H9 (cell line): ENCODE data around the gene ZMYND12. TPM values are rescaled to one million over a fixed set of nuclear protein-coding genes. Genes with fewer than 3 reads are reported as not detected.

ENCODE experiments used
- DNase-seq: peaks from one replicate; pipeline ENCODE4 v3.0.0-alpha.2; 2017
- H2AFZ ChIP-seq: one replicate; pipeline ENCODE4 v1.6.1; 2013; ENCODE audit warnings: mild to moderate bottlenecking, low read length, control low read depth, moderate library complexity
- H2AK5ac ChIP-seq: 2 replicates; pipeline ENCODE4 v1.6.1; 2013; ENCODE audit warnings: low read length, control low read depth, mixed read lengths; ENCODE audit not compliant: insufficient read length
- H2BK120ac ChIP-seq: one replicate; pipeline ENCODE4 v1.6.1; 2013; ENCODE audit warnings: low read depth, mild to moderate bottlenecking, low read length, control low read depth, inconsistent platforms; ENCODE audit not compliant: poor library complexity, severe bottlenecking
- H2BK12ac ChIP-seq: 2 replicates; pipeline ENCODE4 v1.6.1; 2013; ENCODE audit warnings: low read length, control low read depth, mixed read lengths, low read depth; ENCODE audit not compliant: insufficient read length
- H2BK15ac ChIP-seq: 2 replicates; pipeline ENCODE4 v1.6.1; 2013; ENCODE audit warnings: low read depth, low read length, control low read depth
- H2BK20ac ChIP-seq: one replicate; pipeline ENCODE4 v1.6.1; 2013; ENCODE audit warnings: low read depth, mild to moderate bottlenecking, low read length, control low read depth, inconsistent platforms; ENCODE audit not compliant: poor library complexity, severe bottlenecking
- H2BK5ac ChIP-seq: 2 replicates; pipeline ENCODE4 v1.6.1; 2013; ENCODE audit warnings: low read length, control low read depth, mixed read lengths; ENCODE audit not compliant: insufficient read length
- H3K14ac ChIP-seq: 2 replicates; pipeline ENCODE4 v1.6.1; 2013; ENCODE audit warnings: low read length, control low read depth; ENCODE audit not compliant: insufficient read depth
- H3K18ac ChIP-seq: 2 replicates; pipeline ENCODE4 v1.6.1; 2013; ENCODE audit warnings: low read depth, mild to moderate bottlenecking, mixed read lengths, low read length, control low read depth; ENCODE audit not compliant: insufficient read length
- H3K23ac ChIP-seq: 2 replicates; pipeline ENCODE4 v1.6.1; 2013; ENCODE audit warnings: low read length, control low read depth, mixed read lengths, low read depth; ENCODE audit not compliant: insufficient read length
- H3K23me2 ChIP-seq: 2 replicates; pipeline ENCODE4 v1.6.1; 2013; ENCODE audit warnings: low read depth, mild to moderate bottlenecking, mixed read lengths, low read length, control low read depth; ENCODE audit not compliant: insufficient read length, poor library complexity, severe bottlenecking
- H3K27ac ChIP-seq: 2 replicates; pipeline ENCODE4 v1.5.1; 2013; ENCODE audit warnings: low read length, control low read depth, mixed read lengths, low read depth; ENCODE audit not compliant: insufficient read length
- H3K27me3 ChIP-seq: 2 replicates; pipeline ENCODE4 v1.6.1; 2013; ENCODE audit warnings: low read length, control low read depth, inconsistent platforms; ENCODE audit not compliant: insufficient read depth
- H3K4ac ChIP-seq: 2 replicates; pipeline ENCODE4 v1.6.1; 2013; ENCODE audit warnings: low read depth, mild to moderate bottlenecking, control low read depth, inconsistent platforms, low read length, moderate library complexity
- H3K4me1 ChIP-seq: 2 replicates; pipeline ENCODE4 v1.6.1; 2013; ENCODE audit warnings: low read length, control low read depth, inconsistent platforms; ENCODE audit not compliant: insufficient read depth
- H3K4me2 ChIP-seq: 2 replicates; pipeline ENCODE4 v1.6.1; 2013; ENCODE audit warnings: low read length, control low read depth, mixed read lengths; ENCODE audit not compliant: insufficient read length, insufficient read depth
- H3K56ac ChIP-seq: 2 replicates; pipeline ENCODE4 v1.6.1; 2013; ENCODE audit warnings: low read depth, mild to moderate bottlenecking, mixed read lengths, low read length, control low read depth; ENCODE audit not compliant: insufficient read length
- H3K79me1 ChIP-seq: 2 replicates; pipeline ENCODE4 v1.6.1; 2013; ENCODE audit warnings: low read depth, mild to moderate bottlenecking, moderate library complexity, low read length, control low read depth, inconsistent platforms; ENCODE audit not compliant: insufficient read depth, poor library complexity, severe bottlenecking
- H3K79me2 ChIP-seq: 2 replicates; pipeline ENCODE4 v1.6.1; 2013; ENCODE audit warnings: low read length, control low read depth, inconsistent platforms; ENCODE audit not compliant: insufficient read depth
- H3K9ac ChIP-seq: 2 replicates; pipeline ENCODE4 v1.6.1; 2013; ENCODE audit warnings: low read length, control low read depth, mixed read lengths; ENCODE audit not compliant: insufficient read length; ENCODE audit errors: extremely low read depth
- H3K9me3 ChIP-seq: one replicate; pipeline ENCODE4 v1.6.1; 2013; ENCODE audit warnings: low read depth, low read length, inconsistent platforms; ENCODE audit not compliant: control insufficient read depth
- H3T11ph ChIP-seq: one replicate; pipeline ENCODE4 v1.6.1; 2013; ENCODE audit warnings: mild to moderate bottlenecking, low read length, control low read depth, inconsistent platforms
- H4K20me1 ChIP-seq: one replicate; pipeline ENCODE4 v1.6.1; 2013; ENCODE audit not compliant: control insufficient read depth, insufficient read length, insufficient read depth
- H4K5ac ChIP-seq: 2 replicates; pipeline ENCODE4 v1.6.1; 2013; ENCODE audit warnings: low read depth, mild to moderate bottlenecking, mixed read lengths, low read length, control low read depth; ENCODE audit not compliant: insufficient read length
- H4K8ac ChIP-seq: replicated peaks from 2 replicates; pipeline ENCODE4 v1.6.1; 2013; ENCODE audit warnings: low read length, control low read depth, mixed read lengths, low read depth; ENCODE audit not compliant: insufficient read length
- H4K91ac ChIP-seq: 2 replicates; pipeline ENCODE4 v1.6.1; 2013; ENCODE audit warnings: low read depth, mild to moderate bottlenecking, moderate library complexity, mixed read lengths, low read length, control low read depth; ENCODE audit not compliant: insufficient read length
- H3K27ac Mint-ChIP-seq, 3 experiments: 2 replicates in 2 of 3; 3 replicates in 1 of 3; pipeline ENCODE4 v1.8.0; 2020 to 2021; ENCODE audit warnings: mixed read lengths in 3 of 3, mild to moderate bottlenecking in 1 of 3, moderate library complexity in 1 of 3
- H3K27me3 Mint-ChIP-seq: 2 replicates; pipeline ENCODE4 v1.8.0; 2021; ENCODE audit warnings: low read depth, mild to moderate bottlenecking, moderate library complexity, mixed read lengths
- H3K36me3 Mint-ChIP-seq, 3 experiments: 2 replicates in 2 of 3; 3 replicates in 1 of 3; pipeline ENCODE4 v1.8.0; 2020 to 2021; ENCODE audit warnings: low read depth in 3 of 3, mixed read lengths in 3 of 3; ENCODE audit not compliant: insufficient read depth in 1 of 3
- H3K4me1 Mint-ChIP-seq, 2 experiments: 2 replicates each; pipeline ENCODE4 v1.8.0; 2020; ENCODE audit warnings: mixed read lengths in 2 of 2
- H3K4me3 Mint-ChIP-seq, 2 experiments: 2 replicates in 1 of 2; 3 replicates in 1 of 2; pipeline ENCODE4 v1.8.0; 2020 to 2021; ENCODE audit warnings: mild to moderate bottlenecking in 2 of 2, mixed read lengths in 2 of 2, moderate library complexity in 1 of 2
- H3K9me3 Mint-ChIP-seq, 2 experiments: 2 replicates in 1 of 2; 3 replicates in 1 of 2; pipeline ENCODE4 v1.8.0; 2020; ENCODE audit warnings: mild to moderate bottlenecking in 2 of 2, mixed read lengths in 2 of 2, moderate library complexity in 1 of 2
- WGBS: extraction: QIAGEN DNeasy Blood & Tissue Kit; methylation state at CpG from one replicate; pipeline ENCODE4 v1.1.7; 2013; ENCODE audit warnings: missing lambda C conversion rate, low lambda C conversion rate, mixed read lengths; ENCODE audit not compliant: insufficient read length; ENCODE audit errors: extremely low coverage; 5-methylcytosine and 5-hydroxymethylcytosine counted together
- total RNA-seq: library from RNA; stranded (reverse); gene quantifications from 2 replicates; pipeline ENCODE4 v1.2.1, GENCODE V29; 2021
- TF ChIP-seq, protein P1 (sequence below): fragments of 200-600 bp; sonication (generic); conservative IDR thresholded peaks from 3 replicates; pipeline ENCODE4 v1.8.0; 2021; ENCODE audit warnings: antibody characterized with exemption, mild to moderate bottlenecking

Gene ZMYND12
- total RNA-seq, 1 experiment from 2014 or later, result 0.42 TPM

DNA sequence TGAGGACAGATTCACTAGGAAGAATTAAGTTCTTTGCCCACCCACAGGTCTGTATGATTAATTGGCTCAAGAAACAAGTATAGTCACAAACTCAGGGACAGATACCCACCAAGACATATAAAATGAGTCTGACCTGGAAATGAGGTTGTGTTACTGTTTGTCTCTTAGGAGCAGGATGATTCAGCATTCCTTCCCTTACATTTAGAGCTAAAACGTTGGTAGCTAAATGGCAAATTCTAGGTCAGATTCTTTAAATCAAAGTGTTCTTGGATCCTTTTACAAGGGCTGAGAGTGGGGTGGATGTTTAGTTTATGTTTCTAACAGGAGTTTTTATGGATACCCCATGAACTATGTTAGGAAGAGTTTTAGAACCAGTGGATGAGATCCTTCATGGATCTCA is 70.5 kb downstream of the ZMYND12 start:
- Mint-ChIP-seq H3K27ac (no peak overlapping the region), H3K36me3 (no peaks in the 10 kb centered on the region), H3K27me3 (peaks cover 20% of the 10 kb centered on the region), H3K9me3 (no peaks in the 10 kb centered on the region), H3K4me3 (no peak overlapping the region), H3K4me1 (peaks cover 8% of the 10 kb centered on the region in 2 experiments)
- Histone ChIP-seq H3K14ac (no peak overlapping the region), H4K8ac (no peak overlapping the region), H3K4ac (no peak overlapping the region), H3K9me3 (no peaks in the 10 kb centered on the region), H3K4me2 (no peak overlapping the region), H3K56ac (no peak overlapping the region), H3K23ac (no peak overlapping the region), H2BK20ac (no peak overlapping the region), H4K5ac (no peak overlapping the region), H2AFZ (no peak overlapping the region), H3K79me1 (no peaks in the 10 kb centered on the region), H3K23me2 (no peaks in the 10 kb centered on the region), H2BK15ac (no peak overlapping the region), H3K27me3 (peaks cover 2% of the 10 kb centered on the region; the same call in 1 of the 2 replicates), H4K20me1 (no peaks in the 10 kb centered on the region), H2AK5ac (no peak overlapping the region), H3K79me2 (no peaks in the 10 kb centered on the region), H3K9ac (no peak overlapping the region), H2BK120ac (no peak overlapping the region), H2BK12ac (no peak overlapping the region), H3K27ac (no peak overlapping the region), H3T11ph (no peak overlapping the region), H4K91ac (no peak overlapping the region), H2BK5ac (no peak overlapping the region), H3K18ac (no peak overlapping the region), H3K4me1 (no peaks in the 10 kb centered on the region)
- DNase-seq, result no peak
- WGBS, result no CpG with 5 or more reads among the region's 1 CpG
- TF ChIP-seq, protein P1, sequence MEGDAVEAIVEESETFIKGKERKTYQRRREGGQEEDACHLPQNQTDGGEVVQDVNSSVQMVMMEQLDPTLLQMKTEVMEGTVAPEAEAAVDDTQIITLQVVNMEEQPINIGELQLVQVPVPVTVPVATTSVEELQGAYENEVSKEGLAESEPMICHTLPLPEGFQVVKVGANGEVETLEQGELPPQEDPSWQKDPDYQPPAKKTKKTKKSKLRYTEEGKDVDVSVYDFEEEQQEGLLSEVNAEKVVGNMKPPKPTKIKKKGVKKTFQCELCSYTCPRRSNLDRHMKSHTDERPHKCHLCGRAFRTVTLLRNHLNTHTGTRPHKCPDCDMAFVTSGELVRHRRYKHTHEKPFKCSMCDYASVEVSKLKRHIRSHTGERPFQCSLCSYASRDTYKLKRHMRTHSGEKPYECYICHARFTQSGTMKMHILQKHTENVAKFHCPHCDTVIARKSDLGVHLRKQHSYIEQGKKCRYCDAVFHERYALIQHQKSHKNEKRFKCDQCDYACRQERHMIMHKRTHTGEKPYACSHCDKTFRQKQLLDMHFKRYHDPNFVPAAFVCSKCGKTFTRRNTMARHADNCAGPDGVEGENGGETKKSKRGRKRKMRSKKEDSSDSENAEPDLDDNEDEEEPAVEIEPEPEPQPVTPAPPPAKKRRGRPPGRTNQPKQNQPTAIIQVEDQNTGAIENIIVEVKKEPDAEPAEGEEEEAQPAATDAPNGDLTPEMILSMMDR, result no peak
